WTC11 (cell line): ENCODE measurements around the gene ASIP. TPM values are rescaled to one million over a fixed set of nuclear protein-coding genes. Genes with fewer than 3 reads are reported as not detected.

Experiments used
- ATF1 ChIP-seq: sonication (generic); formaldehyde crosslinking; IDR thresholded peaks from 2 replicates; pipeline ENCODE4 v1.8.1; 2023; ENCODE audit warnings: mild to moderate bottlenecking, moderate library complexity, missing genetic modification reagents
- ELF4 ChIP-seq: sonication (generic); formaldehyde crosslinking; IDR thresholded peaks from 2 replicates; pipeline ENCODE4 v1.8.1; 2022; ENCODE audit warnings: low read depth, mild to moderate bottlenecking, moderate library complexity, missing genetic modification reagents
- EMX1 ChIP-seq: fragments of 250-450 bp; sonication (Bioruptor Pico); IDR thresholded peaks from 2 replicates; pipeline ENCODE4 v1.8.0; 2021; ENCODE audit warnings: mild to moderate bottlenecking
- FOXJ3 ChIP-seq: sonication (generic); formaldehyde crosslinking; IDR thresholded peaks from 2 replicates; pipeline ENCODE4 v1.9.0; 2021; ENCODE audit warnings: missing genetic modification reagents, mild to moderate bottlenecking, borderline replicate concordance
- FOXK1 ChIP-seq: sonication (generic); formaldehyde crosslinking; IDR thresholded peaks from 2 replicates; pipeline ENCODE4 v1.8.0; 2022; ENCODE audit warnings: mild to moderate bottlenecking, moderate library complexity, missing genetic modification reagents
- GABPB1 ChIP-seq: sonication (generic); formaldehyde crosslinking; IDR thresholded peaks from 2 replicates; pipeline ENCODE4 v1.8.1; 2023; ENCODE audit warnings: mild to moderate bottlenecking, missing genetic modification reagents
- NR1H2 ChIP-seq: sonication (generic); formaldehyde crosslinking; IDR thresholded peaks from 2 replicates; pipeline ENCODE4 v1.9.0; 2021; ENCODE audit warnings: mild to moderate bottlenecking, moderate library complexity, missing genetic modification reagents
- SMAD3 ChIP-seq: sonication (generic); formaldehyde crosslinking; IDR thresholded peaks from 2 replicates; pipeline ENCODE4 v1.8.0; 2022; ENCODE audit warnings: missing genetic modification reagents, mild to moderate bottlenecking, borderline replicate concordance
- SOX15 ChIP-seq: fragments of 250-450 bp; sonication (Bioruptor Pico); IDR thresholded peaks from 2 replicates; pipeline ENCODE4 v1.9.0; 2021; ENCODE audit warnings: mild to moderate bottlenecking
- TCF7 ChIP-seq: sonication (generic); formaldehyde crosslinking; IDR thresholded peaks from 2 replicates; pipeline ENCODE4 v1.8.0; 2022; ENCODE audit warnings: mild to moderate bottlenecking, low read depth, missing genetic modification reagents, moderate library complexity
- ZNF219 ChIP-seq: sonication (generic); formaldehyde crosslinking; IDR thresholded peaks from 2 replicates; pipeline ENCODE4 v1.8.0; 2023; ENCODE audit warnings: missing genetic modification reagents, mild to moderate bottlenecking, borderline replicate concordance
- ZNF263 ChIP-seq: sonication (generic); formaldehyde crosslinking; IDR thresholded peaks from 2 replicates; pipeline ENCODE4 v1.8.1; 2022; ENCODE audit warnings: low read depth, mild to moderate bottlenecking, moderate library complexity, missing genetic modification reagents
- ZNF423 ChIP-seq: fragments of 250-450 bp; sonication (Bioruptor Pico); IDR thresholded peaks from 2 replicates; pipeline ENCODE4 v2.1.2; 2022; ENCODE audit warnings: mild to moderate bottlenecking, moderate library complexity
- total RNA-seq: library from RNA; stranded (reverse); gene quantifications from 3 replicates; pipeline ENCODE4 v1.2.3, GENCODE V29; 2021
- TF ChIP-seq, protein P1 (sequence below): sonication (generic); formaldehyde crosslinking; IDR thresholded peaks from 2 replicates; pipeline ENCODE4 v1.8.0; 2023; ENCODE audit warnings: missing genetic modification reagents, mild to moderate bottlenecking, borderline replicate concordance
- TF ChIP-seq, protein P2 (sequence below): sonication (generic); formaldehyde crosslinking; conservative IDR thresholded peaks from 2 replicates; pipeline ENCODE4 v1.8.1; 2023; ENCODE audit warnings: mild to moderate bottlenecking, low read depth, missing genetic modification reagents, moderate library complexity
- TF ChIP-seq, protein P3 (sequence below): sonication (generic); formaldehyde crosslinking; IDR thresholded peaks from 2 replicates; pipeline ENCODE4 v1.8.0; 2022; ENCODE audit warnings: mild to moderate bottlenecking, missing genetic modification reagents
- TF ChIP-seq, protein P4 (sequence below): sonication (generic); formaldehyde crosslinking; IDR thresholded peaks from 2 replicates; pipeline ENCODE4 v1.8.0; 2023; ENCODE audit warnings: mild to moderate bottlenecking, missing genetic modification reagents
- TF ChIP-seq, protein P5 (sequence below): sonication (generic); formaldehyde crosslinking; IDR thresholded peaks from 2 replicates; pipeline ENCODE4 v1.8.1; 2023; ENCODE audit warnings: mild to moderate bottlenecking, missing genetic modification reagents
- TF ChIP-seq, protein P6 (sequence below): sonication (generic); formaldehyde crosslinking; IDR thresholded peaks from 2 replicates; pipeline ENCODE4 v1.8.0; 2022; ENCODE audit warnings: mild to moderate bottlenecking, missing genetic modification reagents
- TF ChIP-seq, protein P7 (sequence below): fragments of 250-450 bp; sonication (Bioruptor Pico); conservative IDR thresholded peaks from 2 replicates; pipeline ENCODE4 v1.9.0; 2021; ENCODE audit warnings: mild to moderate bottlenecking
- TF ChIP-seq, protein P8 (sequence below): sonication (generic); formaldehyde crosslinking; IDR thresholded peaks from 2 replicates; pipeline ENCODE4 v1.8.0; 2022; ENCODE audit warnings: mild to moderate bottlenecking, missing genetic modification reagents

Gene ASIP
- total RNA-seq, 1 experiment from 2014 or later = not detected

DNA sequence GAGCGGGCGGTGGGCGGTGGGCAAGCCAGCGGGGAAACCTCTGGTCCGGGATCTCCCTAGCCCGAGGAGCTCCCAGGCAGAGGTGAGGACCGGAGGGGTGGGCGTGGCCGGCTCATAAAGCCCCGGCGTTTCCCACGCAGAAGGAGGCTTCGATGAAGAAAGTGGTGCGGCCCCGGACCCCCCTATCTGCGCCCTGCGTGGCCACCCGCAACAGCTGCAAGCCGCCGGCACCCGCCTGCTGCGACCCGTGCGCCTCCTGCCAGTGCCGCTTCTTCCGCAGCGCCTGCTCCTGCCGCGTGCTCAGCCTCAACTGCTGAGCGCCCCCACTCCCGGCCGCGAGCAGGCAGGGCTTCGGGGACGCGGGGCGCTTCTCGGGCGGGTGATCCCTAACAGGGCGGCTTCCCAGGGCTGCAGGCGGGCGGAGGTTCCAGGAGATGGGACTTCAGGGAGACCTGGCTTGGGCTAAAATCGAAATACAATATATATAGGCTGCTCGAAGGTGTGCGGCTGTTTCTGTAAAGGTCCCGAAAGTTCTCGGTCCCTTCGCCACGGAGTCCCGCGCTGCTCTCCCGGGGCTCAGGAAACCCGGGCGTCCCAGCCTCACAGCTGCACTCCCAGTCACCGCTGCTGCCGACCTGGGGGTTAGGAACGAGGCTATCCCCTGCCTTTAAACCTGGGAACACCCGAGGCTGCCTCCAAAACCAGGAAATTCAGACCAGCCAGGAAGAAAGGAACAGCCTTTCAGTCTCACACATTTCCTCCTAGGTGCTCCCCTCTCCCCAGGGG is 27.8 kb downstream of the ASIP start (continued):
- TF ChIP-seq, protein P1, sequence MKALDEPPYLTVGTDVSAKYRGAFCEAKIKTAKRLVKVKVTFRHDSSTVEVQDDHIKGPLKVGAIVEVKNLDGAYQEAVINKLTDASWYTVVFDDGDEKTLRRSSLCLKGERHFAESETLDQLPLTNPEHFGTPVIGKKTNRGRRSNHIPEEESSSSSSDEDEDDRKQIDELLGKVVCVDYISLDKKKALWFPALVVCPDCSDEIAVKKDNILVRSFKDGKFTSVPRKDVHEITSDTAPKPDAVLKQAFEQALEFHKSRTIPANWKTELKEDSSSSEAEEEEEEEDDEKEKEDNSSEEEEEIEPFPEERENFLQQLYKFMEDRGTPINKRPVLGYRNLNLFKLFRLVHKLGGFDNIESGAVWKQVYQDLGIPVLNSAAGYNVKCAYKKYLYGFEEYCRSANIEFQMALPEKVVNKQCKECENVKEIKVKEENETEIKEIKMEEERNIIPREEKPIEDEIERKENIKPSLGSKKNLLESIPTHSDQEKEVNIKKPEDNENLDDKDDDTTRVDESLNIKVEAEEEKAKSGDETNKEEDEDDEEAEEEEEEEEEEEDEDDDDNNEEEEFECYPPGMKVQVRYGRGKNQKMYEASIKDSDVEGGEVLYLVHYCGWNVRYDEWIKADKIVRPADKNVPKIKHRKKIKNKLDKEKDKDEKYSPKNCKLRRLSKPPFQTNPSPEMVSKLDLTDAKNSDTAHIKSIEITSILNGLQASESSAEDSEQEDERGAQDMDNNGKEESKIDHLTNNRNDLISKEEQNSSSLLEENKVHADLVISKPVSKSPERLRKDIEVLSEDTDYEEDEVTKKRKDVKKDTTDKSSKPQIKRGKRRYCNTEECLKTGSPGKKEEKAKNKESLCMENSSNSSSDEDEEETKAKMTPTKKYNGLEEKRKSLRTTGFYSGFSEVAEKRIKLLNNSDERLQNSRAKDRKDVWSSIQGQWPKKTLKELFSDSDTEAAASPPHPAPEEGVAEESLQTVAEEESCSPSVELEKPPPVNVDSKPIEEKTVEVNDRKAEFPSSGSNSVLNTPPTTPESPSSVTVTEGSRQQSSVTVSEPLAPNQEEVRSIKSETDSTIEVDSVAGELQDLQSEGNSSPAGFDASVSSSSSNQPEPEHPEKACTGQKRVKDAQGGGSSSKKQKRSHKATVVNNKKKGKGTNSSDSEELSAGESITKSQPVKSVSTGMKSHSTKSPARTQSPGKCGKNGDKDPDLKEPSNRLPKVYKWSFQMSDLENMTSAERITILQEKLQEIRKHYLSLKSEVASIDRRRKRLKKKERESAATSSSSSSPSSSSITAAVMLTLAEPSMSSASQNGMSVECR (CRISPR knock-in tag) = no peak
- TF ChIP-seq TCF7 (CRISPR knock-in tag) = 0 out of 2 replicates have a peak, but pooled peaks have one; percentile 26
- TF ChIP-seq ZNF263 = no peak
- TF ChIP-seq, protein P2, sequence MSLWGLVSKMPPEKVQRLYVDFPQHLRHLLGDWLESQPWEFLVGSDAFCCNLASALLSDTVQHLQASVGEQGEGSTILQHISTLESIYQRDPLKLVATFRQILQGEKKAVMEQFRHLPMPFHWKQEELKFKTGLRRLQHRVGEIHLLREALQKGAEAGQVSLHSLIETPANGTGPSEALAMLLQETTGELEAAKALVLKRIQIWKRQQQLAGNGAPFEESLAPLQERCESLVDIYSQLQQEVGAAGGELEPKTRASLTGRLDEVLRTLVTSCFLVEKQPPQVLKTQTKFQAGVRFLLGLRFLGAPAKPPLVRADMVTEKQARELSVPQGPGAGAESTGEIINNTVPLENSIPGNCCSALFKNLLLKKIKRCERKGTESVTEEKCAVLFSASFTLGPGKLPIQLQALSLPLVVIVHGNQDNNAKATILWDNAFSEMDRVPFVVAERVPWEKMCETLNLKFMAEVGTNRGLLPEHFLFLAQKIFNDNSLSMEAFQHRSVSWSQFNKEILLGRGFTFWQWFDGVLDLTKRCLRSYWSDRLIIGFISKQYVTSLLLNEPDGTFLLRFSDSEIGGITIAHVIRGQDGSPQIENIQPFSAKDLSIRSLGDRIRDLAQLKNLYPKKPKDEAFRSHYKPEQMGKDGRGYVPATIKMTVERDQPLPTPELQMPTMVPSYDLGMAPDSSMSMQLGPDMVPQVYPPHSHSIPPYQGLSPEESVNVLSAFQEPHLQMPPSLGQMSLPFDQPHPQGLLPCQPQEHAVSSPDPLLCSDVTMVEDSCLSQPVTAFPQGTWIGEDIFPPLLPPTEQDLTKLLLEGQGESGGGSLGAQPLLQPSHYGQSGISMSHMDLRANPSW = no peak
- no peak for TF ChIP-seq ATF1 (CRISPR knock-in tag)
- no peak for TF ChIP-seq SMAD3 (CRISPR knock-in tag)
- no peak for TF ChIP-seq NR1H2 (CRISPR knock-in tag)
- TF ChIP-seq, protein P3, sequence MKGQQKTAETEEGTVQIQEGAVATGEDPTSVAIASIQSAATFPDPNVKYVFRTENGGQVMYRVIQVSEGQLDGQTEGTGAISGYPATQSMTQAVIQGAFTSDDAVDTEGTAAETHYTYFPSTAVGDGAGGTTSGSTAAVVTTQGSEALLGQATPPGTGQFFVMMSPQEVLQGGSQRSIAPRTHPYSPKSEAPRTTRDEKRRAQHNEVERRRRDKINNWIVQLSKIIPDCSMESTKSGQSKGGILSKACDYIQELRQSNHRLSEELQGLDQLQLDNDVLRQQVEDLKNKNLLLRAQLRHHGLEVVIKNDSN (CRISPR knock-in tag) = no peak; the same call in 1 of the 2 replicates
- TF ChIP-seq, protein P4, sequence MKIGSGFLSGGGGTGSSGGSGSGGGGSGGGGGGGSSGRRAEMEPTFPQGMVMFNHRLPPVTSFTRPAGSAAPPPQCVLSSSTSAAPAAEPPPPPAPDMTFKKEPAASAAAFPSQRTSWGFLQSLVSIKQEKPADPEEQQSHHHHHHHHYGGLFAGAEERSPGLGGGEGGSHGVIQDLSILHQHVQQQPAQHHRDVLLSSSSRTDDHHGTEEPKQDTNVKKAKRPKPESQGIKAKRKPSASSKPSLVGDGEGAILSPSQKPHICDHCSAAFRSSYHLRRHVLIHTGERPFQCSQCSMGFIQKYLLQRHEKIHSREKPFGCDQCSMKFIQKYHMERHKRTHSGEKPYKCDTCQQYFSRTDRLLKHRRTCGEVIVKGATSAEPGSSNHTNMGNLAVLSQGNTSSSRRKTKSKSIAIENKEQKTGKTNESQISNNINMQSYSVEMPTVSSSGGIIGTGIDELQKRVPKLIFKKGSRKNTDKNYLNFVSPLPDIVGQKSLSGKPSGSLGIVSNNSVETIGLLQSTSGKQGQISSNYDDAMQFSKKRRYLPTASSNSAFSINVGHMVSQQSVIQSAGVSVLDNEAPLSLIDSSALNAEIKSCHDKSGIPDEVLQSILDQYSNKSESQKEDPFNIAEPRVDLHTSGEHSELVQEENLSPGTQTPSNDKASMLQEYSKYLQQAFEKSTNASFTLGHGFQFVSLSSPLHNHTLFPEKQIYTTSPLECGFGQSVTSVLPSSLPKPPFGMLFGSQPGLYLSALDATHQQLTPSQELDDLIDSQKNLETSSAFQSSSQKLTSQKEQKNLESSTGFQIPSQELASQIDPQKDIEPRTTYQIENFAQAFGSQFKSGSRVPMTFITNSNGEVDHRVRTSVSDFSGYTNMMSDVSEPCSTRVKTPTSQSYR = peak; percentile 81; the same call in 1 of the 2 replicates
- no peak for TF ChIP-seq ZNF219
- TF ChIP-seq, protein P5, sequence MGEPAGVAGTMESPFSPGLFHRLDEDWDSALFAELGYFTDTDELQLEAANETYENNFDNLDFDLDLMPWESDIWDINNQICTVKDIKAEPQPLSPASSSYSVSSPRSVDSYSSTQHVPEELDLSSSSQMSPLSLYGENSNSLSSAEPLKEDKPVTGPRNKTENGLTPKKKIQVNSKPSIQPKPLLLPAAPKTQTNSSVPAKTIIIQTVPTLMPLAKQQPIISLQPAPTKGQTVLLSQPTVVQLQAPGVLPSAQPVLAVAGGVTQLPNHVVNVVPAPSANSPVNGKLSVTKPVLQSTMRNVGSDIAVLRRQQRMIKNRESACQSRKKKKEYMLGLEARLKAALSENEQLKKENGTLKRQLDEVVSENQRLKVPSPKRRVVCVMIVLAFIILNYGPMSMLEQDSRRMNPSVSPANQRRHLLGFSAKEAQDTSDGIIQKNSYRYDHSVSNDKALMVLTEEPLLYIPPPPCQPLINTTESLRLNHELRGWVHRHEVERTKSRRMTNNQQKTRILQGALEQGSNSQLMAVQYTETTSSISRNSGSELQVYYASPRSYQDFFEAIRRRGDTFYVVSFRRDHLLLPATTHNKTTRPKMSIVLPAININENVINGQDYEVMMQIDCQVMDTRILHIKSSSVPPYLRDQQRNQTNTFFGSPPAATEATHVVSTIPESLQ = no peak
- no peak for TF ChIP-seq FOXJ3 (CRISPR knock-in tag)
- TF ChIP-seq FOXK1 (CRISPR knock-in tag) = peak; percentile 79; the same call in 1 of the 2 replicates
- TF ChIP-seq, protein P6, sequence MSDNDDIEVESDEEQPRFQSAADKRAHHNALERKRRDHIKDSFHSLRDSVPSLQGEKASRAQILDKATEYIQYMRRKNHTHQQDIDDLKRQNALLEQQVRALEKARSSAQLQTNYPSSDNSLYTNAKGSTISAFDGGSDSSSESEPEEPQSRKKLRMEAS (CRISPR knock-in tag) = peak; percentile 95
- TF ChIP-seq EMX1 (CRISPR knock-in tag) = no peak
- TF ChIP-seq SOX15 (CRISPR knock-in tag) = no peak
- TF ChIP-seq, protein P7, sequence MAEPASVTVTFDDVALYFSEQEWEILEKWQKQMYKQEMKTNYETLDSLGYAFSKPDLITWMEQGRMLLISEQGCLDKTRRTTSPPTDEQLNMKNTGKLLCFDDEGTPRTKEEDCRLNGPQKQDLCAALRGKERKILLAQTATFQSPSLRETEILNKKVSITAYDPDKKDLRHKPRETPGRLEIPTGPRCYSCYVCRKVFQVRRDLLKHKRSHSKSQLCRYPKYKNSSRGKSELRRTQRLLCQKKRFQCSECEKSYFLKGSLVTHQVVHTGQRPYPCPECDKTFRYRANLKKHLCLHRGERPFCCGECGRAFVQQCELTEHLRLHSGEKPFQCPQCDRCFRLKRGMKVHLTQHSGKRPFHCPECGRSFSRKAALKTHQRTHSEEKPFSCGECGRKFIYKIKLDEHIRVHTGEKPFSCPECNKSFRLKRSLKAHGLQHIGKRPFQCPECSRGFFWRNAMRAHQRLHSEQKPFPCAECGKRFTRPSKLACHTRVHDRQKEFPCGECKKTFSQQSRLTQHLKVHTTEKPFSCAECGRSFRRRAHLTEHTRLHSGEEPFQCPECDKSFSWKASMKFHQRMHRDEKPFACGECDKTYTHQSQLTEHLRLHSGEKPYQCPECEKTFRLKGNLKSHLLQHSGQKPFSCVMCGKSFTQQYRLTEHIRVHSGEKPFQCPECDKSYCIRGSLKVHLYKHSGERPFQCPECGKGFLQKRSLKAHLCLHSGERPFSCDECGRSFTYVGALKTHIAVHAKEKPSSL = no peak
- TF ChIP-seq ELF4 (CRISPR knock-in tag) = 0 out of 2 replicates have a peak, but pooled peaks have one; percentile 82
- no peak for TF ChIP-seq GABPB1 (CRISPR knock-in tag)
- TF ChIP-seq, protein P8, sequence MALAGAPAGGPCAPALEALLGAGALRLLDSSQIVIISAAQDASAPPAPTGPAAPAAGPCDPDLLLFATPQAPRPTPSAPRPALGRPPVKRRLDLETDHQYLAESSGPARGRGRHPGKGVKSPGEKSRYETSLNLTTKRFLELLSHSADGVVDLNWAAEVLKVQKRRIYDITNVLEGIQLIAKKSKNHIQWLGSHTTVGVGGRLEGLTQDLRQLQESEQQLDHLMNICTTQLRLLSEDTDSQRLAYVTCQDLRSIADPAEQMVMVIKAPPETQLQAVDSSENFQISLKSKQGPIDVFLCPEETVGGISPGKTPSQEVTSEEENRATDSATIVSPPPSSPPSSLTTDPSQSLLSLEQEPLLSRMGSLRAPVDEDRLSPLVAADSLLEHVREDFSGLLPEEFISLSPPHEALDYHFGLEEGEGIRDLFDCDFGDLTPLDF (CRISPR knock-in tag) = no peak
- TF ChIP-seq ZNF423 (CRISPR knock-in tag) = 0 out of 2 replicates have a peak, but pooled peaks have one; percentile 2
